ENCODE measurements around the gene CD1E. TPM values are rescaled to one million over a fixed set of nuclear protein-coding genes. Genes with fewer than 3 reads are reported as not detected.
"Not testable (repeated sequence)": the region's sequence is repeated elsewhere in the genome, so short reads cannot be mapped to it uniquely, and the experiment has no call there.

The CD1E gene
- total RNA-seq, 2 donors from 2014 or later: 0.42 TPM; not detected in 1

- ATAC-seq (no peak), DNase-seq (no peak)
- H3K9me3 ChIP-seq (ENCODE audit: control insufficient read depth, low read length, poor library complexity, severe bottlenecking): no peaks in the 10 kb centered on the region
- Mint-ChIP-seq H3K4me1 (peaks cover 14% of the 10 kb centered on the region), H3K27ac (no peak overlapping the region), H3K36me3 (ENCODE audit: low read depth) (no peaks in the 10 kb centered on the region), H3K27me3 (peaks cover 7% of the 10 kb centered on the region), H3K4me3 (no peak overlapping the region)
Measured at GRCh38 chr1:158334526-158335212, 19.0 kb upstream of the CD1E start.

- Mint-ChIP-seq H3K27me3 (peaks cover 7% of the 10 kb centered on the region), H3K4me1 (peaks cover 14% of the 10 kb centered on the region), H3K4me3 (no peak overlapping the region), H3K27ac (no peak overlapping the region), H3K36me3 (ENCODE audit: low read depth) (no peaks in the 10 kb centered on the region)
- H3K9me3 ChIP-seq (ENCODE audit: control insufficient read depth, low read length, poor library complexity, severe bottlenecking): no peaks in the 10 kb centered on the region
- ATAC-seq: no peak
- DNase-seq: no peak
Measured at GRCh38 chr1:158335213-158335532, 18.5 kb upstream of the CD1E start.

- H3K36me3 Mint-ChIP-seq (ENCODE audit: low read depth); H3K4me3 Mint-ChIP-seq; H3K9me3 ChIP-seq (ENCODE audit: control insufficient read depth, low read length, poor library complexity, severe bottlenecking); DNase-seq; H3K27ac Mint-ChIP-seq; H3K27me3 Mint-ChIP-seq; ATAC-seq: not testable (repeated sequence)
- H3K4me1 Mint-ChIP-seq: peaks cover 14% of the 10 kb centered on the region
Measured at GRCh38 chr1:158336413-158336812, 17.3 kb upstream of the CD1E start.

DNA sequence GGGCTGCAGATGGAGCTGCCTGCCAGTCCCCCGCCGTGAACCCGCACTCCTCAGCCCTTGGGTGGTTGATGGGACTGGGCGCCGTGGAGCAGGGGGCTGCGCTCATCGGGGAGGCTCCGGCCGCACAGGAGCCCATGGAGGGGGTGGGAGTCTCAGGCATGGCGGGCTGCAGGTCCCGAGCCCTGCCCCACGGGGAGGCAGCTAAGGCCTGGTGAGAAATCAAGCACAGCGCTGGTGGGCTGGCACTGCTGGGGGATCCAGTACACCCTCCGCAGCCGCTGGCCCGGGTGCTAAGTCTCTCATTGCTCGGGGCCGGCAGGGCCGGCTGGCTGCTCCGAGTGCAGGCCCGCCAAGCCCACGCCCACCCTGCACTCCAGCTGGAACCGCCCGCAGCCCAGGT is 4.7 kb upstream of the CD1E start:
- H3K9me3 ChIP-seq (ENCODE audit: control insufficient read depth, low read length, poor library complexity, severe bottlenecking); H3K36me3 Mint-ChIP-seq (ENCODE audit: low read depth); H3K4me1 Mint-ChIP-seq; DNase-seq; H3K27ac Mint-ChIP-seq; ATAC-seq; H3K4me3 Mint-ChIP-seq: not testable (repeated sequence)
- H3K27me3 Mint-ChIP-seq: peaks cover 17% of the 10 kb centered on the region

- no peak overlapping the region for H3K4me3 Mint-ChIP-seq
- H3K9me3 ChIP-seq (ENCODE audit: control insufficient read depth, low read length, poor library complexity, severe bottlenecking): no peaks in the 10 kb centered on the region
- ATAC-seq (no peak), DNase-seq (no peak)
- peaks cover 55% of the 10 kb centered on the region for H3K27me3 Mint-ChIP-seq
- H3K27ac Mint-ChIP-seq: no peak overlapping the region
- peaks cover 8% of the 10 kb centered on the region for H3K4me1 Mint-ChIP-seq
- H3K36me3 Mint-ChIP-seq (ENCODE audit: low read depth): no peaks in the 10 kb centered on the region
Measured at GRCh38 chr1:158354255-158354654, 561 bp downstream of the CD1E start.

DNA sequence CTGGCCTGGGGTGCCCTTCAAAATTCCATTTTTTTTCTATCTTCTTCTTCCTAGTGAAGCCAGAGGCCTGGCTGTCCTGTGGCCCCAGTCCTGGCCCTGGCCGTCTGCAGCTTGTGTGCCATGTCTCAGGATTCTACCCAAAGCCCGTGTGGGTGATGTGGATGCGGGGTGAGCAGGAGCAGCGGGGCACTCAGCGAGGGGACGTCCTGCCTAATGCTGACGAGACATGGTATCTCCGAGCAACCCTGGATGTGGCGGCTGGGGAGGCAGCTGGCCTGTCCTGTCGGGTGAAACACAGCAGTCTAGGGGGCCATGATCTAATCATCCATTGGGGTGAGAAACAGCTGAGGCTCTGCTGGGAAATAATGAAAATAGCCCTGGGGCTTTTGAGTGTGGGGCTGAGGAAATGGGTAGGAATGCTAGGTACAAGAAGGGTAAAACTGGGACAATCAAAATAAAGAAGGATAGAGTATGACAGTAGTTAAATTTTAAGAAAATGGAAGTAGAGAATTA is 2.1 kb downstream of the CD1E start:
- H3K4me1 Mint-ChIP-seq: peaks cover 10% of the 10 kb centered on the region
- DNase-seq (no peak), ATAC-seq (no peak)
- no peaks in the 10 kb centered on the region for H3K9me3 ChIP-seq (ENCODE audit: control insufficient read depth, low read length, poor library complexity, severe bottlenecking)
- H3K27me3 Mint-ChIP-seq: peaks cover 61% of the 10 kb centered on the region
- H3K27ac Mint-ChIP-seq: no peak overlapping the region
- H3K4me3 Mint-ChIP-seq: no peak overlapping the region
- no peaks in the 10 kb centered on the region for H3K36me3 Mint-ChIP-seq (ENCODE audit: low read depth)

GRCh38 chr1:158356616-158357015 is 2.9 kb downstream of the CD1E start:
- Mint-ChIP-seq H3K27me3 (peaks cover 61% of the 10 kb centered on the region), H3K27ac (no peak overlapping the region)
- ATAC-seq: no peak

GRCh38 chr1:158357441-158357840 is 3.7 kb downstream of the CD1E start:
- no peak for ATAC-seq
- H3K27me3 Mint-ChIP-seq: peaks cover 61% of the 10 kb centered on the region

More at GRCh38 chr1:158356616-158357015, 2.9 kb downstream of the CD1E start:
- H3K9me3 ChIP-seq (ENCODE audit: control insufficient read depth, low read length, poor library complexity, severe bottlenecking): no peaks in the 10 kb centered on the region
- Mint-ChIP-seq H3K4me1 (peaks cover 10% of the 10 kb centered on the region), H3K4me3 (no peak overlapping the region), H3K36me3 (ENCODE audit: low read depth) (no peaks in the 10 kb centered on the region)
- no peak for DNase-seq

DNA sequence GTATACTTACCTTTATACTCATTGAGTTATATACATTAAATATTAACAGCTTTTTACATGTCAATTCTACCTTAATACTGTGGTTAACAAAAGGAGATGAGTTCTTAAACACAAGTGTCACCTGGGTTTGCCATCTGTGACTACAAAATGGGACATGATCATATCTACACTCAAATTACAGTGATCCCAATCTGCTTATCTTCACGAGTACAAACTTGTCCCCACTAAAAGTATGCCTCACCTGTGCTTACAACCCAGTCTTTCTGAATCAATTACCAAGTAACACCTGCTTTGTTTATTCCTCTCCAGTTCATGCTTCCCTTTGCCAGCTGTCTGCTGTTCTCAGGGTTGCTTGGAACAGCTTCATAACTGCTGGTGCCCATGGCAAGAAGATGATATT is 8.8 kb downstream of the CD1E start:
- no peak for ATAC-seq
- no peak for DNase-seq
- no peaks in the 10 kb centered on the region for H3K9me3 ChIP-seq (ENCODE audit: control insufficient read depth, low read length, poor library complexity, severe bottlenecking)
- no peak overlapping the region for H3K27ac Mint-ChIP-seq
- no peak overlapping the region for H3K4me3 Mint-ChIP-seq
- H3K36me3 Mint-ChIP-seq (ENCODE audit: low read depth): peaks cover 2% of the 10 kb centered on the region
- H3K27me3 Mint-ChIP-seq: peaks cover 37% of the 10 kb centered on the region
- peaks cover 2% of the 10 kb centered on the region for H3K4me1 Mint-ChIP-seq

More at GRCh38 chr1:158357441-158357840, 3.7 kb downstream of the CD1E start:
- peaks cover 10% of the 10 kb centered on the region for H3K4me1 Mint-ChIP-seq
- no peaks in the 10 kb centered on the region for H3K36me3 Mint-ChIP-seq (ENCODE audit: low read depth)
- H3K9me3 ChIP-seq (ENCODE audit: control insufficient read depth, low read length, poor library complexity, severe bottlenecking): no peaks in the 10 kb centered on the region
- H3K27ac Mint-ChIP-seq: no peak overlapping the region
- no peak overlapping the region for H3K4me3 Mint-ChIP-seq
- no peak for DNase-seq

GRCh38 chr1:158362941-158363340 is 9.2 kb downstream of the CD1E start:
- Mint-ChIP-seq H3K4me1 (peaks cover 2% of the 10 kb centered on the region), H3K27ac (no peak overlapping the region), H3K36me3 (ENCODE audit: low read depth) (peaks cover 2% of the 10 kb centered on the region), H3K4me3 (no peak overlapping the region), H3K27me3 (peaks cover 39% of the 10 kb centered on the region)
- ATAC-seq: no peak
- no peaks in the 10 kb centered on the region for H3K9me3 ChIP-seq (ENCODE audit: control insufficient read depth, low read length, poor library complexity, severe bottlenecking)
- no peak for DNase-seq

DNA sequence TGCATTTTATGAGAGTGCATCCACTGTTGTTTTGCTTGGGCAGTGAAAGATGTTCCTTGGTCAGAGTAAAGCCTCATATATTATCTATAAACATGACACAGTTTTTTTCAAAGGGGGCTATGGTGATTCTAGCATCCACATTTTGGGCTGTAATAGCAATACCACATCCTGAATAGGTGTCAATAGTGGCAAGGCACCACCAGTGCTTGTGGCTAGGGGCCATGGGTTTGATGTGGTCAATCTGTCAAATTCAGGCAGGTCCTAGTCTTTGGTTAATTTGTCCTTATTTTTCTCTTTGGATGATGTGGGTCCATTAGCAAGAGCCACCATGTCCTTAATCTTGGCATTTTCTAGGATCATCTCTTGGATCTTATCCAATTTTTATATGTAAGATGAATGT is 13.1 kb downstream of the CD1E start:
- no peak for ATAC-seq
- H3K9me3 ChIP-seq (ENCODE audit: control insufficient read depth, low read length, poor library complexity, severe bottlenecking): no peaks in the 10 kb centered on the region
- Mint-ChIP-seq H3K36me3 (ENCODE audit: low read depth) (peaks cover 2% of the 10 kb centered on the region), H3K27ac (no peak overlapping the region), H3K4me3 (no peak overlapping the region), H3K27me3 (peaks cover 36% of the 10 kb centered on the region), H3K4me1 (no peaks in the 10 kb centered on the region)
- no peak for DNase-seq

- H3K4me3 Mint-ChIP-seq: no peak overlapping the region
- no peak for ATAC-seq
- peaks cover 27% of the 10 kb centered on the region for H3K27me3 Mint-ChIP-seq
- no peaks in the 10 kb centered on the region for H3K36me3 Mint-ChIP-seq (ENCODE audit: low read depth)
- H3K27ac Mint-ChIP-seq: no peak overlapping the region
- no peak for DNase-seq
- H3K4me1 Mint-ChIP-seq: no peaks in the 10 kb centered on the region
- H3K9me3 ChIP-seq (ENCODE audit: control insufficient read depth, low read length, poor library complexity, severe bottlenecking): peaks cover 3% of the 10 kb centered on the region
Measured at GRCh38 chr1:158371188-158371953, 17.7 kb downstream of the CD1E start.

GRCh38 chr1:158374101-158374500 is 20.4 kb downstream of the CD1E start:
- H3K36me3 Mint-ChIP-seq (ENCODE audit: low read depth); DNase-seq; H3K4me3 Mint-ChIP-seq; H3K9me3 ChIP-seq (ENCODE audit: control insufficient read depth, low read length, poor library complexity, severe bottlenecking); H3K27ac Mint-ChIP-seq; ATAC-seq; H3K4me1 Mint-ChIP-seq: not testable (repeated sequence)
- H3K27me3 Mint-ChIP-seq: peaks cover 32% of the 10 kb centered on the region

Measured in T-helper 17 cell (primary cell).